HepG2 (cell line): ENCODE results near the gene SKIL. TPM values are rescaled to one million over a fixed set of nuclear protein-coding genes. Genes with fewer than 3 reads are reported as not detected.

ENCODE experiments used
- ATAC-seq: fragments of 200-7000 bp; cut with Tn5 transposase; 3 replicates; pipeline ENCODE4 v1.9.1; 2020; ENCODE audit warnings: mild to moderate bottlenecking, moderate library complexity
- BruUV-seq: library from RNA; stranded (reverse); fragments of 400-500 nt; replicated peaks from 2 replicates; lab custom pipeline; 2021; lab: Mats Ljungman, UMichigan
- CTCF ChIA-PET: fragments of 300-600 bp; formaldehyde crosslinking; extraction: SDS; loops from one replicate; lab custom pipeline; 2021; ENCODE audit warnings: low total read pairs, inconsistent platforms, low intra/inter-chr PET ratio; lab: Yijun Ruan, JAX
- POLR2A ChIA-PET: fragments of 350-600 bp; sonication (Branson Sonifier 250); formaldehyde crosslinking; loops from one replicate; lab custom pipeline; 2020; ENCODE audit warnings: antibody characterized with exemption, inconsistent platforms; lab: Yijun Ruan, JAX
- DNase-seq: peaks from one replicate; pipeline ENCODE4 v3.0.0-alpha.2; 2015; ENCODE audit warnings: low spot score
- FAIRE-seq: peaks from 3 replicates; lab custom pipeline; 2011; peaks lifted over from hg19 to GRCh38; lab: Jason Lieb, UNC
- H2AFZ ChIP-seq: one replicate; pipeline ENCODE4 v1.6.1; 2011; ENCODE audit warnings: low read length, inconsistent platforms
- H3K27ac ChIP-seq: fragments of 300-600 bp; 3 replicates; pipeline ENCODE4 v1.8.0; 2011; ENCODE audit warnings: mixed run types, mild to moderate bottlenecking, mixed read lengths, low read length, inconsistent platforms; ENCODE audit not compliant: insufficient read depth; ENCODE audit errors: extremely low read length
- H3K27me3 ChIP-seq, 2 experiments: fragments of 200-600 bp in 1 of 2; 2 replicates in 1 of 2; 3 replicates in 1 of 2; pipeline versions ENCODE4 v1.6.0 to v1.8.0; 2011; ENCODE audit warnings: low read length in 2 of 2, mild to moderate bottlenecking in 2 of 2, moderate library complexity in 2 of 2, inconsistent platforms in 1 of 2; ENCODE audit not compliant: insufficient read depth in 2 of 2, control insufficient read depth in 1 of 2
- H3K36me3 ChIP-seq, 2 experiments: fragments of 200-600 bp in 1 of 2; replicated peaks in 1 of 2; 2 replicates in 1 of 2; 3 replicates in 1 of 2; pipeline versions ENCODE4 v1.5.1 to v1.8.0; 2011; ENCODE audit warnings: low read length in 2 of 2, inconsistent platforms in 1 of 2; ENCODE audit not compliant: insufficient read depth in 2 of 2, control insufficient read depth in 1 of 2
- H3K4me1 ChIP-seq: 2 replicates; pipeline ENCODE4 v1.5.1; 2012; ENCODE audit warnings: low read length, inconsistent platforms; ENCODE audit not compliant: insufficient read depth
- H3K4me2 ChIP-seq: 2 replicates; pipeline ENCODE4 v1.6.0; 2011; ENCODE audit warnings: low read depth, low read length, inconsistent platforms
- H3K4me3 ChIP-seq, 3 experiments: fragments of 200-600 bp in 1 of 3; sonication (generic), shearing (Covaris generic) in 1 of 3; replicated peaks in 1 of 3; 2 replicates each; pipeline ENCODE4 v1.5.1; 2011 to 2016; ENCODE audit warnings: low read length in 3 of 3, inconsistent platforms in 2 of 3, low read depth in 2 of 3, mild to moderate bottlenecking in 2 of 3, control low read depth in 1 of 3, mixed read lengths in 1 of 3; ENCODE audit not compliant: insufficient read depth in 1 of 3
- H3K79me2 ChIP-seq: one replicate; pipeline ENCODE4 v1.6.1; 2011; ENCODE audit warnings: low read length, inconsistent platforms; ENCODE audit not compliant: insufficient read depth
- H3K9ac ChIP-seq: 2 replicates; pipeline ENCODE4 v1.6.0; 2011; ENCODE audit warnings: mild to moderate bottlenecking, low read depth, low read length, inconsistent platforms; ENCODE audit not compliant: insufficient read depth
- H3K9me3 ChIP-seq: 2 replicates; pipeline ENCODE4 v1.5.1; 2012; ENCODE audit warnings: mild to moderate bottlenecking, low read length
- H4K20me1 ChIP-seq: 2 replicates; pipeline ENCODE4 v1.6.0; 2011; ENCODE audit warnings: inconsistent platforms, mild to moderate bottlenecking, low read length, moderate library complexity; ENCODE audit not compliant: insufficient read depth
- ATRX ChIP-seq: sonication (generic); formaldehyde crosslinking; IDR thresholded peaks from 2 replicates; pipeline ENCODE4 v1.4.0; 2020; ENCODE audit warnings: missing genetic modification reagents, borderline replicate concordance
- CBX5 ChIP-seq: sonication (generic); formaldehyde crosslinking; IDR thresholded peaks from 2 replicates; pipeline ENCODE4 v1.4.0; 2020; ENCODE audit warnings: missing genetic modification reagents, borderline replicate concordance
- HDAC6 ChIP-seq: fragments of 200-600 bp; sonication (generic); IDR thresholded peaks from 2 replicates; pipeline ENCODE4 v1.7.0; 2017; ENCODE audit warnings: mild to moderate bottlenecking, antibody characterized with exemption, low read length, low read depth
- MEF2D ChIP-seq: sonication (generic); formaldehyde crosslinking; IDR thresholded peaks from 2 replicates; pipeline ENCODE4 v1.5.1; 2020; ENCODE audit warnings: mild to moderate bottlenecking, missing genetic modification reagents
- MTERF4 ChIP-seq: sonication (generic); formaldehyde crosslinking; IDR thresholded peaks from 2 replicates; pipeline ENCODE4 v1.8.0; 2023; ENCODE audit warnings: mild to moderate bottlenecking, missing genetic modification reagents
- NFRKB ChIP-seq: fragments of 450-650 bp; IDR thresholded peaks from 2 replicates; pipeline ENCODE4 v1.6.1; 2017
- PLRG1 ChIP-seq: fragments of 450-650 bp; conservative IDR thresholded peaks from 2 replicates; pipeline ENCODE4 v1.6.1; 2016
- SMARCE1 ChIP-seq: fragments of 450-650 bp; IDR thresholded peaks from 2 replicates; pipeline ENCODE4 v1.6.1; 2017; ENCODE audit warnings: borderline replicate concordance
- TEAD2 ChIP-seq: sonication (generic); formaldehyde crosslinking; IDR thresholded peaks from 2 replicates; pipeline ENCODE4 v1.9.0; 2021; ENCODE audit warnings: missing genetic modification reagents
- ZC3H13 ChIP-seq: sonication (generic); formaldehyde crosslinking; IDR thresholded peaks from 2 replicates; pipeline ENCODE4 v1.8.1; 2023; ENCODE audit warnings: mild to moderate bottlenecking, missing genetic modification reagents, moderate library complexity
- ZFP36L2 ChIP-seq: sonication (generic); formaldehyde crosslinking; IDR thresholded peaks from 2 replicates; pipeline ENCODE4 v1.4.0; 2020; ENCODE audit warnings: missing genetic modification reagents
- ZNF274 ChIP-seq: sonication (generic); formaldehyde crosslinking; IDR thresholded peaks from 2 replicates; pipeline ENCODE4 v1.5.1; 2020; ENCODE audit warnings: mild to moderate bottlenecking, missing genetic modification reagents
- WGBS: methylation state at CpG from one replicate; pipeline ENCODE4 v1.1.6; 2017; ENCODE audit warnings: low lambda C conversion rate; 5-methylcytosine and 5-hydroxymethylcytosine counted together
- in situ Hi-C: cut with HindIII; loops from 2 replicates; pipeline ENCODE4 v1.10.0; 2017; ENCODE audit warnings: low pct_unique_long_range_greater_than_20kb; ENCODE audit not compliant: extremely low pct_ligation_motif_present
- intact Hi-C: fragments of 100-400 bp; cut with micrococcal nuclease; formaldehyde crosslinking; loops from one replicate; pipeline ENCODE4 v1.10.0; 2022; ENCODE audit not compliant: unreplicated experiment
- polyA plus RNA-seq, 8 experiments: library from polyadenylated mRNA; depleted of rRNA in 3 of 8; stranded (reverse) in 7 of 8; unstranded in 1 of 8; fragments of >200 nt; fragmentation: Illumina TruSeq in 4 of 8; extraction: Trizol in 4 of 8; gene quantifications; 2 replicates each; pipeline versions ENCODE4 v1.2.1 to v1.2.3, GENCODE V29; 2011 to 2016; ENCODE audit warnings: low read depth in 4 of 8, missing spikeins in 1 of 8, mixed read lengths in 1 of 8; ENCODE audit not compliant: insufficient read depth in 1 of 8
- total RNA-seq, 5 experiments: library from RNA; depleted of rRNA; stranded (reverse); fragments of >200 nt; fragmentation: Illumina TruSeq; extraction: Trizol; gene quantifications; 2 replicates each; pipeline ENCODE4 v1.2.3, GENCODE V29; 2016; ENCODE audit warnings: low read depth in 1 of 5
- TF ChIP-seq, protein P1 (sequence below): sonication (generic); IDR thresholded peaks from 2 replicates; pipeline ENCODE4 v1.6.1; 2016; ENCODE audit warnings: low read depth, borderline replicate concordance

SKIL gene
- total and polyA plus RNA-seq, 2 of the 13 experiments (the other 11 are each of a cell fraction or from before 2014, with no cell fraction given) = 5.2 to 20.7 TPM

DNA sequence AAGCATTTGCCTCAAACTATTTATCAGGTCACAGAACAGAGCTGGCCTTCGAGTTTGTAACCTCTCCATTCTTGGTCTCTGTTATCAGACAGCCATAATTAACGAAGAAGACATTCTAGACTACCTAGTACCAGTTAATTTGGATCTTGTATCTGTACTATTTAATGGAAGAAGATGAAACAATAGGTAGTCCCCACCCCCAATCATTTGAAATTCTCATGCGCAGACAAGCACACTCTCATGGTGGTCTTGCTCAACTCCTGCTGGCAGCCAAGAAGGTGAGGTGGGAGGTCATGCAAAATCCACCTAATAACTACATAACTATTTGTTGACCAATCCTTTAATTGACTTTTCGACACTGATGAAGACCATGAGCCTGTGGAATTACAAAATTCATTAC is 2.8 kb upstream of the SKIL start:
- DNase-seq (no peak), ATAC-seq (no peak), FAIRE-seq (no peak)
- TF ChIP-seq PLRG1 = no peak
- no peak for TF ChIP-seq NFRKB
- TF ChIP-seq CBX5 = no peak
- TF ChIP-seq ZNF274 (CRISPR knock-in tag) = no peak
- TF ChIP-seq ATRX (CRISPR knock-in tag) = no peak
- no peak for TF ChIP-seq ZFP36L2
- TF ChIP-seq MEF2D (CRISPR knock-in tag) = no peak
- TF ChIP-seq TEAD2 (CRISPR knock-in tag) = no peak
- TF ChIP-seq, protein P1, sequence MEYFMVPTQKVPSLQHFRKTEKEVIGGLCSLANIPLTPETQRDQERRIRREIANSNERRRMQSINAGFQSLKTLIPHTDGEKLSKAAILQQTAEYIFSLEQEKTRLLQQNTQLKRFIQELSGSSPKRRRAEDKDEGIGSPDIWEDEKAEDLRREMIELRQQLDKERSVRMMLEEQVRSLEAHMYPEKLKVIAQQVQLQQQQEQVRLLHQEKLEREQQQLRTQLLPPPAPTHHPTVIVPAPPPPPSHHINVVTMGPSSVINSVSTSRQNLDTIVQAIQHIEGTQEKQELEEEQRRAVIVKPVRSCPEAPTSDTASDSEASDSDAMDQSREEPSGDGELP = no peak
- no peak for TF ChIP-seq HDAC6
- TF ChIP-seq MTERF4 (CRISPR knock-in tag) = no peak
- TF ChIP-seq ZC3H13 (CRISPR knock-in tag) = no peak
- TF ChIP-seq SMARCE1 = no peak
- Histone ChIP-seq H2AFZ (no peak overlapping the region), H4K20me1 (no peaks in the 10 kb centered on the region), H3K4me2 (peak overlapping the region; percentile 89), H3K9ac (no peak overlapping the region), H3K9me3 (no peaks in the 10 kb centered on the region), H3K4me3 (no peak overlapping the region), H3K36me3 (no peaks in the 10 kb centered on the region), H3K4me1 (peaks cover 56% of the 10 kb centered on the region), H3K27me3 (no peaks in the 10 kb centered on the region; a peak in 2 of 5 replicates), H3K27ac (no peak overlapping the region), H3K79me2 (peaks cover 9% of the 10 kb centered on the region)
- no TSS peak for BruUV-seq
- in situ Hi-C loops = no loop called here
- intact Hi-C loops = no loop called here
- POLR2A ChIA-PET = no interaction called here
- CTCF ChIA-PET = no interaction called here
- 52% methylated on average over 4 of the region's 4 CpGs for WGBS
